HG03095 (cell line): ENCODE results near the gene RNF223.
"Not testable (repeated sequence)": the region's sequence is repeated elsewhere in the genome, so short reads cannot be mapped to it uniquely, and the experiment has no call there.

Experiments
- ATAC-seq: cut with Tn5 transposase; IDR thresholded peaks from one replicate; pipeline ENCODE4 v1.9.1; 2021; ENCODE audit warnings: moderate library complexity; ENCODE audit not compliant: unreplicated experiment

RNF223 gene

DNA sequence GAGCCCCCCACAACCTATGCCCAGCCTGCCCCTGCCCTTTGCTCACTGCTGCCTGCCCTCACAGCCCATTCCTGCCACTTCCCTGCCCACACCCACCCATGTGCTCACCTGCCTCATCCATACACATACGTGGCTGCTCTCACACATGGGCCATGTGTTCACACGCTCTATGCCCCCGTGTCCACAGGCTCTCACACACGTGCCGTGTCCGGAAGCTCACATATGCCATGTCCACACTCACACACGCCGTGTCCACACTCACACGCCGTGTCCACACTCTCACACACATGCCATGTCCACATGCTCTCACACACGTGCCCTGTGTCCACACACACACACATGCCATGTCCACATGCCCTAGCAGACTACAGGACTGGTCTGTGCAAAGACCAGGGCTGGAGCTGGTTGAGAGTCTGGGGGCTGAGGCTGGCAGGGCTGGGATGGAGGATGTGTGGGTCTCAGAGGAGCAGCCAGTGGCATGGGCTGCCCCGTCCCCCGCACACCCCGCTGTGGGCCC lies 583 bp upstream of the RNF223 start:
- ATAC-seq: no peak

DNA sequence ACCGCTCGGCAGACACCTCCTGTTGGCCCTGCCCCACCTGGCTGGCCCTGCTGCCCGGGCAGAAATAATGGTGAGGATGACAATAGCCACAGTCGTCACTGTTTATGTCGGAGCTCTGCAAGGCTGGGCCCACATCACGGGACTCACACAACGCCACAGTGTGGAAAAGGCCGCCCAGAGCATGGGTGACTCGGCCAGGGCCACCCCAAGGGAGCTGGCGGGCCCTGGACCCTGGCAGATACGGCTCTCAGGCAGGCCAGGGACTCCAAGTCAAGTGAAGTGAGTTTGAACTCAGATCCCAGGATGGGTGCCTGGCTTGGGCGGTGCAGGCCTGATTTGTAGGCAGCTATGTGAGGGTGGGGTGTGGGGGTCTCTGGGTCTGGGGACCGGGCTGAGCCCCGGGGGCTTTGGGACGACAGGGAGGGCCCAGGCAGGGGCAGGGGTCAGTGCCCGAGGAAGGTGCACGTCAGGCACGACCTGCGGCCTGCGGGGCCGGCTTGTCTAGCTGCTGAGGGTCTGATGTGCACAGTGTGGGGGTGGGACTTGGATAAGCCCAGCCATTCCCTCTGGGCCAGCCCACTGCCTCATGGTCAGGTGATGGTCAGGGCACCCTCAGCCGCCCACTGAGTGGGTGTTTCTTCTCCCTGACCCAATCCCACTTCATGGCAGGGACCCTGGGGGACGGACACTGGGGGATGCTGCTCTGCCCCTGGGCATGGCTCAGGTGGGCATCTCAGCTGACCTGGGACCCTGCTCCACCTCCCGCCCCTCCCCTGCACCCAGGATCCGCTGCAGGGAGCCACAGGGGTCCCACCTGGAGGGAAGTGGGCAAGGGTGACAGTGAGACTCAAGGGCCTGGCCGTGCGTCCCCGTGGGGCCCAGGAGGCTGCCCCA lies 1.0 kb downstream of the RNF223 start:
- ATAC-seq: no peak

DNA sequence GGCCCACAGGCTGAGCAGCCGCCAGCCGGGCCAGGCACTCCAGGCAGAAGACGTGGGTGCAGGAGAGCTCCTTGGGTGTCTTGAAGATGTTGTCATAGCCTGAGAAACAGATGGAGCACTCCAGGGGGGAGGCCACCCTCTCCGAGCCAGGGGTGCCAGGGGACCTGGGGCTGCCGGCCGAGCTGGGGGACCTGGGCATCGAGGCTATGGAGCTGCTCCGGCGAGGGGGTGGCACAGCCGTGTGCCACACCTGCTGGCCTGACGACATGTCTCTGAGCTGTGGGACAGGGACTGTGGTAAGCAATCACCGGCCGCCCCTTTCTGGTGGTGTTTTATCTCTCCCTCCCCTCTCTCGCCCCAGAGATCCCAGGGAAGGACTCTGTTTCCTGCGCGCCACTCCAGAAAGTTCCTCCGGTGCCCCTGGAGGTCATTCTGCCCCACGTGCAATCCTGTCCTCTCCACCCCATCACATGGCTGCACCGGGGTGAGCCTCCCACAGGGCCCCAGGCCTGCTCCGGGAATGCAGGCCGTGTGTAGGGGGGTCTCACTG lies 1.7 kb downstream of the RNF223 start:
- ATAC-seq: no peak

DNA sequence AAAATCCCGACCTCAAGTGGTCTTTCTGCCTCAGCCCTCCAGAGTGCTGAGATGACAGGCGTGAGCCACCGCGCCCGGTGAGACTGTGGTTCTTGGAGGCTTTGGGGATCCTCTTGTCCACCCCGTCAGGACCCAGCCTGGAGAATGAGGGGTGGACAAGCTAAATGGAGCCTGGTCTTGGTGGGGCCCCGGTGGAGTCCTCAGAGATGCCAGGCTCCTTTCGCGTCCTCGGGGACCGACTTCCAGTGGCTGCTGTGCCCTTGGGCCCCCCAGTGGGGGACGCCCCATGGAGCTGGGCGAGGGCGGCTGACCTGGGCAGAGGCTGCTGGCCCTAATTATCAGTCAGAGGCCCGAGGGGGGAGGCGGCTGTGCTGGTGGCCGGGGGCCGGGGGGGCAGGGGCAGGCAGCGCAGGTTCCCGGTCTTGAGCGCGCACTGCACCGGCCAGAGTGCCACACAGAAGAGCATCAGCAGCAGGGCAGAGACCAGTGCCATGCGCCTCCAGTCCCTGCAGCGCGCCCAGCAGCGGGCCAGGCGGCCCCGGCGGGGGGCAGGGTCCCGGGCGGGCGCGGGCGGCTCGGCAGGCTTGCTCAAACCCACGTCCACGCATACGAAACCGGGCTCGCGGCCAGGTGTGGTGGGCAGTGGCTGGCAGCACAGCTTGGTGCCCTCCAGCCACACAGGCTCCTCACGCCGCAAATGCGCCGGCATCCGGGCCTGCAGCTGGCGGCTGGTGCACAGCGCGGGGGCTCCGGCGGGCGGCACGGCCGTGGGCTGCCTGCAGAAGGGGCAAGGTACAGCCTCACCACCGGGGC lies 2.4 kb downstream of the RNF223 start:
- ATAC-seq: no peak

DNA sequence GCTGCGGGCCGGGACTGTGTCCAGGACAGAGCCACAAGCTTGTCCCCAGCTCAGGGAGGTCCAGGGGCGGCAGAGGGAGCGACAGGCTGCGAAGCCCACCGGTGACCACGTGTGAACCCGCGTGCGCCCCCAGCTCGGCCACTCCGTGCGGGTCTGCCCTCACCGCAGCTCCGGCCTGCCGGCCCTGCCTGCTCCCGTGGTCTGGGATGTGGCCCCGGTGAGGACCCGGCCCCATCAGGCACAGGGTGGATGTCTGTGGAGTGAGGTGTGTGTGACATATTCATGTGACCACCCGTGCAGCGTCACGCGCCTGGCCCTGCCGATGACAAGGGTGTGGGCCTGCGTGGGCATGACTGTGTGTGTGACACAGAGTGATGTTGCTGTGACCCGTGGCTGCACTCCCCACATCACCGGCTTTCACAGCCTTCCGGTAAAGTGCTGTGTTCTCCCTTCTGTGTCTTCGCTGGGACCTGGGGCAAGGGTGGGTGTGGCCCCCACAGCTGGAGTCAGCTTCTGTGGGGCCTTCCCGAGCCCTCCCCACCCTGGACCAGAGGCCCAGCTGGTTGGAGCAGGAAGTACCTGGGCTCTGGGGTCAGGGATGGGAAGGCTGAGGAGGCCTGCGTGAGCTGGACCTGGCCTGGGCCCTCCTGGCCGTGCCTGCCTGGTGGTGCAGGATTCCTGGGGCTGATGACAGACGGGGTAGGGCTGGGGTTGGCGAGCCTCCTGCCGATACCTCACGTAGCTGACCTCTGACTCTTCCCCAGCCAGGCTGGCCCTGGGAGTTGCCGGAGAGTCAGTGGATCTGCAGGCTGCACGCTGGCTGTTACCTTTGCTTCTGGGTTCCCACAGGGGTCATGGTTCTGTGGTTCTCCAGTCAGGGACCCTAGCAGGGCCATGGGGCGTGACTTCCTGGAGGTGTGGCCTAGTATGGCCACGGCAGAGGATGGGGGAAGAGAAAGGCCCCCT lies 4.1 kb downstream of the RNF223 start:
- ATAC-seq: no peak

DNA sequence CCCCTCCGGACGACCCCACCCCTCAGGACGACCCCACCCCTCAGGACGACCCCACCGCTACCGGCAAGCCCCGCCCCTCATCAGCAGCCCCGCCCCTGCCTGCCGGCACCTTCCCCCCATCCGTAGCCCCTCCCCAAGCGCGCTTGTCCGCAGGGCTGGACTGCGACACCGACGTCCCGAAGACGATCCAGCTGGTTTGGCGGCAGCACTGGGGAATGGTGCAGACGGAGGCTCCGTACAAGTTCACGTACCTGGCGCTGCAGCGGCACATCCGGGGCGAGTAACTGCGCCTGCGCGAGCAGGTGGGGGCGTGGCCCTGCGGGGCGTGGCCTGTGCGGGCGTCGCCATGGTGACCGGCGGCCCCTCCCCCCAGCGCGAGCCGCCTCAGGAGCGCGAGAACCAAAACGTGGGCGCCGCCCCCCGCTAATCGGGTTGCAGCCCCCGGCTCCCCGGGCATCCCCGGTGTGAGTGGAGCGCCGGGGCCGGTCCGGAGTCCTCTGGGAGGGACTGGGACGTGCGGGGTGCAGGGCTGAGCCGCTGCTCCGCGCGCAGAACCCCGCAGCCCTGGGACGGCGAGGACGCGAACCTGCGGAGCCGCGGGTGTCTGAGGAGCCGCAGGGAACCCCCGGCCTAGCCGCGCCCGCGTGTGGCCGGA lies 4.9 kb downstream of the RNF223 start:
- ATAC-seq: no peak

DNA sequence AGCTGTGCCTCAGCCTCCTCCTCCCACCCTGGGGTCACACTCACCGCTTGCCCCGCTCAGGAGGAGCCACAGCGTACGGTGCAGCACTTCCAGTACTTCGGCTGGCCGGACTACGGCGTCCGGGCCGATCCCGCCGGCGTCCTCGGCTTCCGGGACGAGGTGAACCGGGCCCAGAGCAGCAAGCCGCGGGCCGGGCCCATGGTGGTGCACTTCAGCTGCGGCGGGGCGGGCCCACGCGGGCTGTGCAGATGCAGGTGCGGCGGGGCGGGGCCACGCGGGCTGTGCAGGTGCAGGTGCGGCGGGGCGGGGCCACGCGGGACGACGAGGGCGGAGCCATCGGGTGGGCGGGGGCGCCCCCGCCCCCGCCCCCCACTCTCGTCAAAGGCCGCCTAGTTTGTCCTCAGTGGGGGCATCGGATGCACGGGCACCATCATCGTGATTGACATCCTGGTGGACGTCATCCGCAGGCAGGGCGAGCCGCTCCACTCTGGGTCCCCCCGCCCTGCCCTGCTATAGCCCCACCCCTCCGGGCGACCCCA lies 5.5 kb downstream of the RNF223 start:
- no peak for ATAC-seq

DNA sequence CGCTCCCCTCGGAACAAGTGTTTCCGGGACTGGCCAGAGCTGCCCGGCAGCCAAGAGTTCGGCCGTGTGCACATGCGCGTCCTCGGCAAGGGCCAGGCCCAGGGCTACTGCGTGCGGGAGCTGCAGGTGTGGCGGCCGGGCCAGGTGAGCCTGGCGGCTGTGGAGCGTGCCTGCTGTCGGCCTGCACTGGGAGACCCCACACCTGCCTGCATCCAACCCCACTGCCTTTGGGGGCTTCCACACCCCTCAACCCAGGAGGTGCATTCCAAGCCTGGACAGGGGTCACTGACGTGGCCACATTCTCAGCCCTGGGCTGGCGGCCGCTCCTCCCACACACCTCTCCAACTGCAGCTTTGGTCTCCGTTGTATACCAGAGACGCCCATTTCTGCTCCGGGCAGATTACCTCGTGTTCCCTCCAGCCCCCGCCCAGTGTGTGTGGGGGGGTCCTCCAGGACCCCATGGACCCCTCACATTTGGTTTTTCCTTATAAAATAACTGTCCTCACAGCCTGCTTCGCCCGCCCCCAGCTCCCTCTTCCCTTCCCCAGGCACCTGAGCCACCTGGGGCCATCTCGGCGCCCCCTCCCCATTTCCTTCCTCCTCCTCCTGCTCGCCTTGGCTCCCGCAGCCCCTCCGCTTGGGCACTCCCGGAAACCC lies 6.1 kb downstream of the RNF223 start:
- no peak for ATAC-seq

DNA sequence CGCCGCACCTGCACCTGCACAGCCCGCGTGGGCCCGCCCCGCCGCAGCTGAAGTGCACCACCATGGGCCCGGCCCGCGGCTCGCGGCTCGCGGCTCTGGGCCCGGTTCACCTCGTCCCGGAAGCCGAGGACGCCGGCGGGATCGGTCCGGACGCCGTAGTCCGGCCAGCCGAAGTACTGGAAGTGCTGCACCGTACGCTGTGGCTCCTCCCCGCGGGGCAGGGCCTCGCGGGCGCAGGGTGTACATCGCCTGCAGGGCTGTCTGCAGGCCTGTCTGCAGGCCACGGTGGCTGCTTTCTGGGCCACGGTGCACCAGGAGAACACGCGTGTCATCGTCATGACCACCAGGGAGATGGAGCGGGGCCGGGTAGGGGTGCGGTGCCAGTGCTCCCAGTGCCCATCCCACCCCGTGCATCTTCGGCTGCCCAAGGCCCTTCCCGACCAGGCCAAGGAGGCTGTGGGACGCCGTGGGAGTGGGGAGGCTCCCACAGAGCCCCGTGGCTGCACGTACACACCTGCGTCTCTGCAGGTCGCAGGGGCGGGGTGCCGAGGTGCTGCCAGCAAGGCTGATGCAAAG lies 6.7 kb downstream of the RNF223 start:
- ATAC-seq: no peak

DNA sequence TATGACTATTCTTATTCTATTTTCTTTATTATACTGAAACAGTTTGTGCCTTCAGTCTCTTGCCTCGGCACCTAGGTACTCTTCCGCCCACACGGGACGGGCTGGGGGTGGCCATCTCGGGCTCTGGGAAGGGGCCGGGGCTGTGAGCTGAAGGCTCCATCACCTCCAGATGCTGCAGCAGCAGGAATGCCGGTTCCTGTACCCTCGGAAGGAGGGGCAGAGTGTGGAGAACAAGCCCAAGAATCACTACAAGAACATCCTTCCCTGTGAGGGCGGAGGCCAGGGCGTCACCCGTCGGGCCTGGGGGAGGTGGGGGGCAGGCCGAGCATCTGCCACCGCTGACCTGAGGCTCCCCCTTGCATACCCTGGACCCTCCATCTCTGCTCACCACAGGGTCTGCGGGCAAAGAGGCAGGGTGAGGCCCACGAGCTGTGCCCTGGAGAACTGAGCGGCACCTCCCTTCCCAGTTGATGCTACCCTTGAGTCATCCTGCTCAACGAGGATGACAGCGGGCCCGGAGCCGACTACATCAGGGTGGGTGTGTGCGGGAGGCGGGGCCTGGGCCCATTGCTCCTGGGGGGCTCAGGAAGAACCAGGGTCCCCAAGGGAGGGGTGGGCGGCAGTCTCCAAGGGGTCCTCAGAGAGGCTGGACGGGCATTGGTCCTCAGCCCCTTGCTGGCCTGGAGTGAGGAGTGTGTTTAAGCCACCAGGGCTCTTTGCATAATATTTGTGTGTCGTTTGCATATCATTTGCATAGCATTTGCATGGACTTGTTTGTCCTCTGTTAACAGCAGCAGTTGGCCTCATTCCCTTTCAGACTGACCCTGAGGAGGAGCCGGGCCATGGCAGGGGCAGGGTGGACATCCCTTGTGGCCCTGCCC lies 7.5 kb downstream of the RNF223 start:
- ATAC-seq: no peak

DNA sequence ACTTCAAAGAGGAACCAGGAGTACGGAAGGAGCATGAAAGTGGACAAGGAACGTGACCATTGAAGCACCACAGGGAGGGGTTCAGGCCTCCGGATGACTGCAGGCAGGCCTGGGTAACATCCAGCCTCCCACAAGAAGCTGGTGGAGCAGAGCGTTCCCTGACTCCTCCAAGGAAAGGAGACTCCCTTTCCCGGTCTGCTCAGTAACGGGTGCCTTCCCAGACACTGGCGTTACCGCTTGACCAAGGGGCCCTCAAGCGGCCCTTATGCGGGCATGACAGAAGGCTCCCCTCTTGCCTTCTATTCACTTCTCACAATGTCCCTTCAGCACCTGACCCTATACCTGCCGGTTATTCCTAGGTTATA lies 8.2 kb downstream of the RNF223 start:
- ATAC-seq: not testable (repeated sequence)

DNA sequence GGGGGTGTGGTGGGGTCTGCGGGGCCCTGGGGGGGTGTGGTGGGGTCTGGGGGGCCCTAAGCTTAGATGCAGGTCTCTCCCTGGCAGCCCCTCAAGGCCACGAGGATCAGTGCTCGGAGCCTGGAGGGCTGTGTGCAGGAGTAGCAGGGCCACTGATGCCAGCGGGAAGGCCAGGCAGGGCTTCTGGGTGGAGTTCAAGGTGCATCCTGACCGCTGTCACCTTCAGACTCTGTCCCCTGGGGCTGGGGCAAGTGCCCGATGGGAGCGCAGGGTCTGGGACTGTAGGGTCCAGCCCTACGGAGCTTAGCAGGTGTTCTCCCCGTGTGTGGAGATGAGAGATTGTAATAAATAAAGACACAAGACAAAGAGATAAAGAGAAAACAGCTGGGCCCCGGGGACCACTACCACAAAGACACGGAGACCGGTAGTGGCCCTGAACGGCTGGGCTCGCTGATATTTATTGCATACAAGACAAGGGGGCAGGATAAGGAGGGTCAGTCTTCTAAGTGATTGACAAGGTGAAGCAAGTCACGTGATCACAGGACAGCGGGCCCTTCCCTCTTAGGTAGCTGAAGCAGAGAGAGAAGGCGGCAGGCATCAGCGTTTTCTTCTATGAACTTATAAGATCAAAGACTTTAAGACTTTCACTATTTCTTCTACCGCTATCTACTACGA lies 8.7 kb downstream of the RNF223 start:
- ATAC-seq: no peak

DNA sequence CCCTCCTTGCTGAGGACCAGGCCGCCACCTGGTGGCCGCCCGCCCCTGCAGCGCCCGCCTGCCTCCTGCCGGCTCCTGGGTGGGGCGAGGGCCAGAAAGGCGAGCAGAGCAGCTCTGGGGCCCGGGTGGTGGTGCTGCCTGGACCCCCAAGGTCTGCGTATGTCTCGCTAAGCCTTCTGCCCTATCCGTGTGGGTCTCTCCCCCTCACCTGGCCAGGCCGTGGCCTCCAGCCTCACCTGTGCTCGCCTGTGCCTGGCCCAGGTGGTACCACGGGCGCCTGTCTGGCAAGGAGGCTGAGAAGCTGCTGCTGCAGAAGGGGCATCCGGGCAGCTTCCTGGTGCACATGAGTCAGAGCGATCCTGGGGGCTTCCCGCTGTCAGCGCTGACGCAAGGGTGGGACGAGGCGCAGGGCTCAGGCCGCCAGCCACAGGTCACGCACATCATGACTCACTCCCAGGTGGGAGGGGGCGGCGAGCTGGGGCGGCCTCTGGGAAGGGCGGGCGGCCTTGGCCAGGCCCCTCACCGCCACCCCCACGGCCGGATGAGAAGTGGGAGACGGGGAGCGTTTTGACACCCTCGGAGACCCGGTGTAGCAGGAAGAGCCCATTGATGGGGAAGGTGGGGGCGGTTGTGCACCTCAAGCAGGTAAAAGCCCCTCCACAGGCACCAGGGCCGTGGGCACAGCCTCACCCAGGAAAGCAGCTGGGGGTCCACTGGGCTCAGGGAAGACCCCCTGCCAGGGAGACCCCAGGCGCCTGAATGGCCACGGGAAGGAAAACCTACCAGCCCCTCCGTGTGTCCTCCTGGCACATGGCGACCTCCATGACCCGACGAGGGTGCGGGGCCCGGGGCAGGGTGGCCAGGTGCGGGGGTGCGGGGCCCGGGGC lies 9.9 kb downstream of the RNF223 start:
- ATAC-seq: peak; percentile 49

DNA sequence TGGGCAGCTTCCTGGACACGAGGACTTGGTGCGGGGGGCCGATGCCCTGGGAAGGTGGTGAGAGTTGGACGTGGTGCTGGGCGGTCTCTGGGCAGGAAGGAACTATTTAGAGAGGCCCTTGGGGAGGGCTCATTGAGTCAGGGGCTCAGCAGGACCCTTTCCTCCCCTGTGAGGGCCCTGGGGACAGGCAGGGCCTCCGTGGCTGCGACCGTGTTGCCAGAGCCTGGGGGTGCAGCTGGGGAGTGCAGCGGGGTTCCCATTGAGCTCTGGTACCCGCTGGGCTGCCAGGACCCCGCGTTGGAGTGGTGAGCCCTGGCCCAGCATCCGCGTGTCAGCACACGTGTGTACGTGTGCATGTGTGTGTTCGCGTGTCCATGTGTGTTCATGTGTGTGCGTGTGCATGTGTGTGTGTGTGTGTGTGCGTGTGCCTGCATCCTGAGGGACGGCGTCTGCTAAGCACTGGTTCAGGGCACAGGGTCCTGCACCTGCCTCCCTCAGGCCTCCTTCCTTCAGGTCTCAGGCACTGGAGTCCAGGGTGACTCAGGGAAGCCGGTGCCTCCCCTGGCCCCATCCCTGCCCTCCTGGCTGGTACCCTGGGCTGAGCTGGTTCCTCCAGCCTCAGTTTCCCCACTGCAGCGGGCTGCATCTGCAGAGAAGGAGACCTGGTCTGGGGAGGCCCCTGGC lies 10.7 kb downstream of the RNF223 start:
- no peak for ATAC-seq

DNA sequence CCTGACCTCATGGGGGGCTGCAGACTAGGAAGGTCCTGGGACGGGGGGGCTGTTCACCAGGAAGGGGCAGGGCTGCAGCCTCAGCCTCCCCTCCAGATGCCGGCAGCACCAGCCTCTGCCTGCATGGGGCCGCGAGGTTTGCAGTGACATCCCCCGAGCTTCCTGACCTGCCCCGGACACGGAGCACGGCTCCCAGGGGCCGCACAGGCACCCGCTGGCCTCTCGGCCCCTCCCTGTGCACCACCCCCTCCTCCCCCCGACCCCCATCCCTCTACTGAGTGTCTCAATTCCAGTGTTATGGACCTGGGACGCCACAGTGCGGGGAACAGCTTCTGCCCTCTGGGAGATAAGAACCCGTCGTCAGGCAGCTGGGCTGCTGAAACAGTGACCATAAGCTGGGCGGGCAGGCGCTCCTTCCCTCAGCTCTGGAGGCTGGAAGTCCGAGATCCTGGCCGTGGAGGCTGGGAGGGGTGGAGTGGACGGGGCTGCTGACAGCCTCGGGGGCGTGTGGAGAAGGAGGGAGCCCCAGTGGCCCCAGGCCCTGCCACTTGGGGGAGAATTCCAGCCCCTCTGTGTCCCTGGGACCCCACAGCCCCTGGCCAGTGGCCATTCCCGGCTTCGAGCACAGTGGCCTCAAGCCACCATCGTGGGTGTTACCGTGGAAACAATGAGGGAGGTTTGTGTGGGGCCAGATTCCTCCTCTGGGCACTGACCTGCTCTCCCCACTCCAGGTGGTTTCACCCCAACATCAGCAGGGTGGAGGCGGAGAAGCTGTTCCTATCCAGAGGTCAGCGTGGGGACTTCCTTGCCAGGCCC lies 11.6 kb downstream of the RNF223 start:
- no peak for ATAC-seq
